Esophagus (tissue), 2 donors: ENCODE measurements around the gene PCK2. TPM values are rescaled to one million over a fixed set of nuclear protein-coding genes. Genes with fewer than 3 reads are reported as not detected.

Experiments
- H3K27ac ChIP-seq, 2 donors: one replicate each; pipeline ENCODE4 v1.5.1; 2013; ENCODE audit warnings: low read depth in 2 of 2, mild to moderate bottlenecking in 2 of 2, inconsistent platforms in 1 of 2, low read length in 1 of 2, moderate library complexity in 1 of 2
- H3K27me3 ChIP-seq, 2 donors: one replicate each; pipeline ENCODE4 v1.6.1; 2013; ENCODE audit warnings: low read length in 2 of 2, control low read depth in 1 of 2, mild to moderate bottlenecking in 1 of 2; ENCODE audit not compliant: insufficient read depth in 2 of 2, control insufficient read depth in 1 of 2
- H3K36me3 ChIP-seq, 2 donors: one replicate each; pipeline ENCODE4 v1.6.1; 2013; ENCODE audit warnings: low read length in 1 of 2; ENCODE audit not compliant: control insufficient read depth in 2 of 2, insufficient read depth in 2 of 2
- H3K4me1 ChIP-seq, 2 donors: one replicate each; pipeline ENCODE4 v1.6.1; 2013; ENCODE audit warnings: low read length in 1 of 2; ENCODE audit not compliant: control insufficient read depth in 2 of 2, insufficient read depth in 2 of 2
- H3K4me3 ChIP-seq, 2 donors: one replicate each; pipeline ENCODE4 v1.5.1; 2013; ENCODE audit warnings: low read length in 2 of 2, mild to moderate bottlenecking in 2 of 2, low read depth in 1 of 2, moderate library complexity in 1 of 2
- H3K9me3 ChIP-seq, 2 donors: one replicate each; pipeline ENCODE4 v1.6.1; 2013; ENCODE audit warnings: mild to moderate bottlenecking in 2 of 2, low read depth in 1 of 2, low read length in 1 of 2, moderate library complexity in 1 of 2; ENCODE audit not compliant: control insufficient read depth in 2 of 2, insufficient read depth in 1 of 2
- WGBS, 2 donors: extraction: QIAGEN DNeasy Blood & Tissue Kit; methylation state at CpG; one replicate each; pipeline ENCODE4 v1.1.7; 2013; 5-methylcytosine and 5-hydroxymethylcytosine counted together
- polyA plus RNA-seq, 2 donors: library from polyadenylated mRNA; stranded (reverse); fragments of 200-250 nt; gene quantifications; one replicate each; pipeline ENCODE4 v1.2.3, GENCODE V29; 2013
- donor health status: healthy with polysubstance abuse.
- donor health status: Bipolar disorder and iron deficiency.

PCK2 gene
- polyA plus RNA-seq, 2 donors, result 10.1 to 29.2 TPM

- 84 to 87% methylated on average over 2 of the region's 2 CpGs for WGBS, 2 donors
- no peaks in the 10 kb centered on the region for H3K9me3 ChIP-seq
- H3K27ac ChIP-seq, result no peak overlapping the region
- H3K27me3 ChIP-seq, result no peaks in the 10 kb centered on the region
- H3K4me3 ChIP-seq, result no peak overlapping the region
- peaks cover 8 to 14% of the 10 kb centered on the region in 2 donors for H3K4me1 ChIP-seq
- H3K36me3 ChIP-seq, result peaks cover 3 to 10% of the 10 kb centered on the region in 2 donors
Observed at GRCh38 chr14:24143511-24143910, 49.4 kb downstream of the PCK2 start.

DNA sequence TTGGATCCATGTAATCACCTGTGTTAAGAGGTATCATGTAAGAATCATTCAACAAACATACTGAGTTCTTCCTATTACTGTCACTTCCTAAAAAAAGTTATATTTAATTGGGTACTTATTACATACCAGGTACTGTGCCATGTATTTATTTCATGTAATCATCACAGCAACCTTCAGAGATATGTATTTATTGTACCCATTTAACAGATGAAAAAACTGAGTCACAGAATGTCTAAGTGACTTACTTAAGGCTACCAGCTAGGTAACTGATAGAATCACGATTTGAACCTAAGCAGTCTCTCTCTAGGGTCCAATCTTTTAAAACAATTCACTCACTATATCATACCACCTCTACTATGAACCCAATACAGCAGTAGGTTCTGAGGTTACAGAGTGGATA is 50.3 kb downstream of the PCK2 start:
- H3K36me3 ChIP-seq, result peaks cover 0 to 9% of the 10 kb centered on the region in 2 donors
- WGBS, 2 donors, result 85 to 88% methylated on average over 1 of the region's 1 CpG

GRCh38 chr14:24145219-24145618 is 51.1 kb downstream of the PCK2 start:
- Histone ChIP-seq H3K4me3 (no peak overlapping the region), H3K36me3 (peaks cover 0 to 11% of the 10 kb centered on the region in 2 donors), H3K4me1 (peaks cover 0 to 14% of the 10 kb centered on the region in 2 donors), H3K27me3 (no peaks in the 10 kb centered on the region), H3K9me3 (no peaks in the 10 kb centered on the region), H3K27ac (no peak overlapping the region)
- WGBS, 2 donors, result 88 to 91% methylated on average over 2 of the region's 2 CpGs

More for the DNA sequence above, 50.3 kb downstream of the PCK2 start:
- H3K4me3 ChIP-seq, result no peak overlapping the region
- peaks cover 2 to 15% of the 10 kb centered on the region in 2 donors for H3K4me1 ChIP-seq
- no peaks in the 10 kb centered on the region for H3K27me3 ChIP-seq
- H3K27ac ChIP-seq, result no peak overlapping the region
- H3K9me3 ChIP-seq, result no peaks in the 10 kb centered on the region

- WGBS, 2 donors, result 7 to 10% methylated on average over 9 of the region's 9 CpGs
- Histone ChIP-seq H3K27ac (peak overlapping the region; percentile 92 to 97), H3K4me3 (peak overlapping the region; percentile 87 to 93), H3K9me3 (no peaks in the 10 kb centered on the region), H3K36me3 (peaks cover 0 to 18% of the 10 kb centered on the region in 2 donors), H3K27me3 (no peaks in the 10 kb centered on the region), H3K4me1 (peaks cover 0 to 14% of the 10 kb centered on the region in 2 donors)
Observed at GRCh38 chr14:24145690-24146452, 51.8 kb downstream of the PCK2 start.

- Histone ChIP-seq H3K9me3 (no peaks in the 10 kb centered on the region), H3K4me1 (peaks cover 0 to 14% of the 10 kb centered on the region in 2 donors), H3K36me3 (peaks cover 3 to 24% of the 10 kb centered on the region in 2 donors), H3K4me3 (peak within 1 kb of the TSS; percentile 87 to 93), H3K27me3 (no peaks in the 10 kb centered on the region), H3K27ac (peak within 1 kb of the TSS; percentile 92 to 97)
- 0 to 1% methylated on average over 25 of the region's 25 CpGs for WGBS, 2 donors
Observed at GRCh38 chr14:24146453-24146977, 52.4 kb downstream of the PCK2 start, which contains the start of gene PSME2. PSME2 (minus strand) TSS chr14:24146610; CDS start chr14:24146581, 29 bp downstream.

DNA sequence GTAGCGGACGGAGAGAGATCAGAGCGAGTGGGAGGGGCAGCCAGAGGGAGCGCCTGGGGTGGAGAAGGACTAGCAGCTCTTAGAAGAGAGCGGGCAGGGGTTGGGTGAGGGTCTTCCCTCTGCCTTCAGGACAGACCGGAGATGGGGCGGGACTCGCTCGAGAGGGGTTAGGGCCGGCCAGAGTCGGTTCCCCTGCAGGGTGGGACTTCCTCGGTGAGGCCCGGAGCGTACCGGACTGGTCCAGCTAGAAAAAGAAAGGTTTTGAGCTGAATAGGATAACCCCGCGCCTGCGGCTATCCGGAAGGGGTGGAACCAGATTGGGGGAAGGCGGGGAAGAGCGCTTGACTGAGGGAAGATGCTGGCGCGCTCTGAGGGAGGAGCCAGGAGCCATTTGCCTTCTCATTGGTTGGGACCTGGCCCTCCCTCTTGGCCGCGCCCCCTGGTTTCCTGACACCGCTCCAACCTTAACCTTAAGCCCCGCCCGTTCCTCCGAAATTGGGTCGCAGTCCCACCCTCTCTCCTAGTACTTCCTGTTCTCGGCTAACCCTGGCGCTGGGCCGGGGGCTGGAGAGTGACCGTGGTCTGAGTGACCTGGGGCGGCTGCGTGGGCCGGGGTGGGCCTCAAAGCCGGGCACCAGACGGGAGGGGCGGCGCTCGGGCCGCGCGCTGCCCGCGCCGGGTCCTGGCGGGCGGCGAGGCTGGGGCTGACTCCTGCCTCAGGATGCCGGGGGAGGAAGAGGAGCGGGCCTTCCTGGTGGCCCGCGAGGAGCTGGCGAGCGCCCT is 53.1 kb downstream of the PCK2 start, which contains the start of gene RNF31:
Gene RNF31, plus strand, starts transcription at position 521 of the 783 bp plus-strand sequence. Its CDS starts 201 bp downstream, at position 722.
- H3K27ac ChIP-seq, result peak within 1 kb of the TSS; percentile 92 to 97
- peak within 1 kb of the TSS; percentile 87 to 93 for H3K4me3 ChIP-seq
- no peaks in the 10 kb centered on the region for H3K27me3 ChIP-seq
- H3K36me3 ChIP-seq, result peaks cover 4 to 29% of the 10 kb centered on the region in 2 donors
- peaks cover 0 to 14% of the 10 kb centered on the region in 2 donors for H3K4me1 ChIP-seq
- H3K9me3 ChIP-seq, result no peaks in the 10 kb centered on the region
- 0 to 1% methylated on average over 57 of the region's 57 CpGs for WGBS, 2 donors

GRCh38 chr14:24147761-24148428 is 53.8 kb downstream of the PCK2 start:
- H3K4me3 ChIP-seq, result peak overlapping the region; percentile 87 to 93
- 4 to 5% methylated on average over 29 of the region's 29 CpGs for WGBS, 2 donors
- no peaks in the 10 kb centered on the region for H3K9me3 ChIP-seq
- no peaks in the 10 kb centered on the region for H3K27me3 ChIP-seq
- H3K4me1 ChIP-seq, result peaks cover 0 to 14% of the 10 kb centered on the region in 2 donors
- H3K36me3 ChIP-seq, result peaks cover 4 to 29% of the 10 kb centered on the region in 2 donors
- peak overlapping the region; percentile 91 to 97 for H3K27ac ChIP-seq

- H3K9me3 ChIP-seq, result no peaks in the 10 kb centered on the region
- H3K27me3 ChIP-seq, result no peaks in the 10 kb centered on the region
- peaks cover 4 to 24% of the 10 kb centered on the region in 2 donors for H3K36me3 ChIP-seq
- no peak overlapping the region for H3K4me3 ChIP-seq
- peaks cover 0 to 14% of the 10 kb centered on the region in 2 donors for H3K4me1 ChIP-seq
- WGBS, 2 donors, result 95 to 97% methylated on average over 3 of the region's 3 CpGs
- H3K27ac ChIP-seq, result no peak overlapping the region
Observed at GRCh38 chr14:24149302-24149969, 55.3 kb downstream of the PCK2 start.
